IPS-18c (cell line): ENCODE results near the gene KLHDC10.
"Not testable (repeated sequence)": the region's sequence is repeated elsewhere in the genome, so short reads cannot be mapped to it uniquely, and the experiment has no call there.

Experiments
- H3K4me3 ChIP-seq: 2 replicates; pipeline ENCODE4 v1.7.0; 2013; ENCODE audit warnings: low read depth, mild to moderate bottlenecking, low read length, moderate library complexity; ENCODE audit not compliant: insufficient read depth
- H3K9me3 ChIP-seq: one replicate; pipeline ENCODE4 v1.6.1; 2013; ENCODE audit warnings: mild to moderate bottlenecking, low read length, moderate library complexity; ENCODE audit not compliant: control insufficient read depth, insufficient read depth

The KLHDC10 gene

DNA sequence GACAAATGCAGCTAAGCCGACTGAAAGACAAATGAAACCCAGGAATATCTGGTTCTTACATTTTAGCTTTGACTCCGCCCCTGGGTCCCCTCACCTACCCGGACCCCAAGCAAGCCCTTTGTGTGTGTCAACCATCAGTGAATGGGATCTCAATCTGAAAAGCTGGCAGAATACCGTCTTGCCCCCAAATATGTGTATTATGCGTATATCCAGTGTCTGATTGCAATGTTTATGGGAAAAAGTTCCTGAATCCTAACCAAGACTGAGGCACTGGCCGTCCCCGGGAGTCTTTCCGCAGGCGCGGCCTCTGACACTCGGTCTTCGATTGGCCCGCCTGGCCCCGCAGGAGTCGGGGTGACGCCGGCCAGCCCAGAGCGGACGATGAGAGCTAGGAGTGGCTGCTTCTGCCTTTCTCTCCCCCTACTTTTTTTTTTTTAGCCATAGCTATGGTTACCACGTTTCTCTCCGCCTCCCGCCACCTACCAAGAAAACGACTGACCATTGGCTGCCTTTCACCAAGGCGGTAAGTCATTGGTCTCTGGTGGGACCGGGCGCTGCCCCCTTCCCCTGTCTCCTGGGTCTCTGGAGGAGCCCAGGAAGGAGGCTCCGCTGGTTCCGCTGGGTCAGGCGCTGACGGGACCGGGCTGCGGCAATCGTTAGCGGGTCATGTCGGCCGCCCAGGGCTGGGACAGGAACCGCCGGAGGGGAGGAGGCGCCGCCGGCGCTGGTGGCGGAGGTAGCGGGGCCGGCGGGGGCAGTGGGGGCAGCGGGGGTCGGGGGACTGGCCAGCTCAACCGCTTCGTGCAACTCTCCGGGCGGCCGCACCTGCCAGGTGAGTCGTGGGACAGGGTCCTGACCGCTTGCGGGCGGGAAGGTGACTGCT, at the start of gene KLHDC10:
Gene KLHDC10 (plus strand): TSS at position 557 of the 883 bp plus-strand sequence. CDS start 110 bp downstream, at position 667.
- H3K9me3 ChIP-seq, result no peaks in the 10 kb centered on the region
- peak within 1 kb of the TSS; percentile 85 for H3K4me3 ChIP-seq

- no peaks in the 10 kb centered on the region for H3K9me3 ChIP-seq
Observed at GRCh38 chr7:130021105-130021834, 49.1 kb upstream of the KLHDC10 start.

GRCh38 chr7:130022115-130022514, 48.2 kb upstream of the KLHDC10 start:
- no peaks in the 10 kb centered on the region for H3K9me3 ChIP-seq

More at GRCh38 chr7:130021105-130021834, 49.1 kb upstream of the KLHDC10 start:
- no peak overlapping the region for H3K4me3 ChIP-seq

DNA sequence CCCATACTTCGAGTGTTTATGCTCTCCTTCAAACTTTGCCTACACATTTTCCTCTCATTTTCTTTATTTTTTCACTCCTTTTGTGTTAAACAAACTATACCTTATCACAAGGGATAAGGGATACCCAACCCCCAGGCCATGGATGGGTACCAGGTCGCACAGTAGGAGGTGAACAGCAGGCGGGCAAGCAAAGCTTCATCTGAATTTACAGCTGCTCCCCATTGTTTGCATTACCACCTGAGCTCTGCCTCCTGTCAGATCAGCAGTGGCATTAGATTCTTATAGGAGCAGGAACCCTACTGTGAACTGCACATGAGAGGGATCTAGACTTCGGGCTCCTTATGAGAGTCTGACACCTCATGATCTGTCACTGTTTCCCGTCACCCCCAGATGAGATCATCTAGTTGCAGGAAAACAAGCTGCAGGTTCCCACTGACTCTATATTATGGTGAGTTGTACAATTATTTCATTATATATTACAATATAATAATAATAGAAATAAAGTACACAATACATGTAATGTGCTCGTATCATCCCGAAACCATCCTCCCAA, 47.6 kb upstream of the KLHDC10 start:
- no peaks in the 10 kb centered on the region for H3K9me3 ChIP-seq
- H3K4me3 ChIP-seq, result no peak overlapping the region

More at GRCh38 chr7:130022115-130022514, 48.2 kb upstream of the KLHDC10 start:
- no peak overlapping the region for H3K4me3 ChIP-seq

DNA sequence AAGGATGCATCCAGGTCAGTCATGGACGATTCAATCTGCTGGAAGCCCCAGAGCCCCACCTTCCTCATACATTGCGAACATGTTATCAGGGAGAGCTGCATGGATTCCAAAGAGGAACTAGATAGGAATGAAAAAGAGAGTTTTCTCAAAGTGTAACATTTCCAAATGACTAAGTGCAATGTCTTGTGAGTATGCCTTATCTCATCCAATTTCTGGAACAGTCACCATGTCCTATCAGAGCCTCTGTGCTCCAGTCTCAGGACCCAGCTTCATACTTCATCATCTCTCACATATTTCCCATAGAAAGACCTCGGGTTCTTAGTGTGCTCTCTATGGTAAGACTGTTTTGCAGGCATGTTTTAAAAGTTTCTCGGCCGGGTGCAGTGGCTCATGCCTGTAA, 45.9 kb upstream of the KLHDC10 start:
- Histone ChIP-seq H3K9me3 (no peaks in the 10 kb centered on the region), H3K4me3 (no peak overlapping the region)

DNA sequence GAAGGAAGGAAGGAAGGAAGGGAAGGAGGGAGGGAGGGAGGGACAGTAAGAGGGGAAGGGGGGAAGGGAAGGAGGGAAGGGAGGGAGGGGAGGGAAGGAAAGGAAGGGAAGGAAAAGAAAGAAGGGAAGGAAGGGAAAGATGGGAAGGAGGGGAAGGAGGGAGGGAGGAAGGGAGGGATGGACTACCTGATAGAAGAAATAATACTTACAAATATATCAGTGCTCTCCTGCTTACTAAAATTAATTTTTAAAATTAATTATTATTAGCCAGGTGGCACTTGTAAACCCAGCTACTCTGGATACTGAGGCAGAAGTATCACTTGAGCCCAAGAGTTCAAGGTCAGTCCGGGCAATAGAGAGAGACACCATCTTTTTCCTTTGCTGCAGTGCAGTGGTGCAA, 37.6 kb upstream of the KLHDC10 start:
- peaks cover 2% of the 10 kb centered on the region for H3K9me3 ChIP-seq
- H3K4me3 ChIP-seq, result no peak overlapping the region

GRCh38 chr7:130037703-130038102, 32.6 kb upstream of the KLHDC10 start:
- H3K9me3 ChIP-seq, result peaks cover 2% of the 10 kb centered on the region
- no peak overlapping the region for H3K4me3 ChIP-seq

DNA sequence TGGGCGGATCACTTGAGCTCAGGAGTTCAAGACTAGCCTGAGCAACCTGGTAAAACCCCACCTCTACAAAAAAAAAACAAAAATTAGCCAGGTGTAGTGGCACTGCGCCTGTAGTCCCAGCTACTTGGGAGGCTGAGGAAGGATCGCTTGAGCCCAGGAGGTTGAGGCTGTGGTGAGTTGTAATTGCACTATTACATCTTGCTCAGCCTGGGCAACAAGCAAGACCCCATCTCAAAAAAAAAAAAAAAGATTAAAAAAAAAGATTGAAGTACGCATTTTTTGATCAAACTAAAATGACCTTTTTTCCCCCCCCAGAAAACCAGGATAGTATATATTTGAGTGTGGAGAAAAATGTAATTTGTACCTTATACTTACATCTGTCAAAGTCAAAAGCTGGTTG, 29.8 kb upstream of the KLHDC10 start:
- Histone ChIP-seq H3K9me3 (no peaks in the 10 kb centered on the region), H3K4me3 (no peak overlapping the region)

GRCh38 chr7:130047831-130048230, 22.5 kb upstream of the KLHDC10 start:
- Histone ChIP-seq H3K4me3 (no peak overlapping the region), H3K9me3 (no peaks in the 10 kb centered on the region)

DNA sequence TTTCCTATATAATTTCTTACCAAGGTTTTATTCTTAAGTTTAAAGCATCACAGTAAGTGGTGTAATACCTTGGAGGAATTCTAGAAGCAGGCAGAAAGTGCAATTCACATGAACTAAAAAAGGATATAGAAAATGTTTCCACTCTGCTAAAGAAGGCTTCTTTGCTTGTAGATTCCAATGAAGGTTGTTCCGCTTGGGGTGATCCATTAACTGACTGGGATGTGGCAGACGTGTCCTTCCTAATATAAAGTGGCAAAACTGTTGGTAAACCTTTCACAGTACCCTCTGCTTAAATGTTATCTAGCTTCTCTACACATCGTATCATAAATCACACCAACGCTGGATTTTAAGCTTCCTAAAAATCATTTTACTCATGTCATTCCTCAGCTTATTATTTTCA, 21.4 kb upstream of the KLHDC10 start:
- H3K4me3 ChIP-seq, result no peak overlapping the region

DNA sequence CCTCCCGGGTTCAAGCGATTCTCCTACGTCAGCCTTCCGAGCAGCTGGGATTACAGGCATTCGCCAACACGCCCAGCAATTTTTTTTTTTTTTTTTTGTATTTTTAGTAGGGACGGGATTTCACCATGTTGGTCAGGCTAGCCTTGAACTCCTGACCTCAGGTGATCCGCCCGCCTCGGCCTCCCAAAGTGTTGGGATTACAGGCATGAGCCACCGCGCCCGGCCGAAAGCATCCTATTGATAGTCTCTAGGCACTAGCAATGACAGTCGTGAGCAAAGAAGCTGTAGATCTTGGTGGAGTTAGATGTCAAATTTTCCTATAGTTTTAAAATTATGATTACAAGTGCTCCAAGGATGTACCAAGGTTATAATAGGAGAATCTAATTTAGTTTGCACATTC, 18.1 kb upstream of the KLHDC10 start:
- not testable (repeated sequence) for H3K9me3 ChIP-seq, H3K4me3 ChIP-seq

More for the DNA sequence above, 21.4 kb upstream of the KLHDC10 start:
- no peaks in the 10 kb centered on the region for H3K9me3 ChIP-seq

- not testable (repeated sequence) for H3K4me3 ChIP-seq, H3K9me3 ChIP-seq
Observed at GRCh38 chr7:130055198-130055597, 15.1 kb upstream of the KLHDC10 start.

- H3K9me3 ChIP-seq, result no peaks in the 10 kb centered on the region
- H3K4me3 ChIP-seq, result no peak overlapping the region
Observed at GRCh38 chr7:130062246-130062645, 8.1 kb upstream of the KLHDC10 start.

DNA sequence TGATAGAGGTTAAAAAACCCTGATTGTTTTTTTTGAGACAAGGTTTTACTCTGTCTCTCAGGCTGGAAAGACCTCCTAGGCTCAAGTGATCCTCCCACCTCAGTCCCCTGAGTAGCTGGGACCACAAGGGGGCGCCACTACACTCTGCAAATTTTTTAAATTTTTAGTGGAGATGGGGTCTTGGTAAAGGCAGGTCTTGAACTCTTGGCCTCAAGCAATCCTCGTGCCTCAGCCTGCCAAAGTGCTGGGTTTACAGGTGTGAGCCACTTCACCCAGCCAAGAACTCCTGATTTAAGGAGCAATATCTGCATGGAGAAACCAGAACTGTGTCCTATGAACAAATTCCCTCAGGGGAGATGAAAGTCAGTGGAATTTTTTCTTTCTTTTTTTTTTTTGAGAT, 7.3 kb upstream of the KLHDC10 start:
- no peak overlapping the region for H3K4me3 ChIP-seq
- no peaks in the 10 kb centered on the region for H3K9me3 ChIP-seq

DNA sequence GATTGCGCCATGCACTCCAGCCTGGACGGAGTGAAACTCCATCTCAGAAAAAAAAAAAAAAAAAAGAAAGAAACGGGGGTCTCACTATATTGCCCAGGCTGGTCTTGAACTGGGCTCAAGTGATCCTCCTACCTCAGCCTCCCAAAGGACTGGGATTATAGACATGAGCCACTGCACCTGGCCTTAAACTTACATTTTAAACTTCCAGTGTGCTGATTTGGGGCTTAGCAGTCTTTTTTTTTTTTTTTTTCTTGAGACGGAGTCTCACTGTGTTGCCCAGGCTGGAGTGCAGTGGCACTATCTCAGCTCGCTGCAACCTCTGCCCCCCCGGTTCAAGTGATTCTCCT, 5.8 kb upstream of the KLHDC10 start:
- H3K9me3 ChIP-seq, H3K4me3 ChIP-seq: not testable (repeated sequence)

DNA sequence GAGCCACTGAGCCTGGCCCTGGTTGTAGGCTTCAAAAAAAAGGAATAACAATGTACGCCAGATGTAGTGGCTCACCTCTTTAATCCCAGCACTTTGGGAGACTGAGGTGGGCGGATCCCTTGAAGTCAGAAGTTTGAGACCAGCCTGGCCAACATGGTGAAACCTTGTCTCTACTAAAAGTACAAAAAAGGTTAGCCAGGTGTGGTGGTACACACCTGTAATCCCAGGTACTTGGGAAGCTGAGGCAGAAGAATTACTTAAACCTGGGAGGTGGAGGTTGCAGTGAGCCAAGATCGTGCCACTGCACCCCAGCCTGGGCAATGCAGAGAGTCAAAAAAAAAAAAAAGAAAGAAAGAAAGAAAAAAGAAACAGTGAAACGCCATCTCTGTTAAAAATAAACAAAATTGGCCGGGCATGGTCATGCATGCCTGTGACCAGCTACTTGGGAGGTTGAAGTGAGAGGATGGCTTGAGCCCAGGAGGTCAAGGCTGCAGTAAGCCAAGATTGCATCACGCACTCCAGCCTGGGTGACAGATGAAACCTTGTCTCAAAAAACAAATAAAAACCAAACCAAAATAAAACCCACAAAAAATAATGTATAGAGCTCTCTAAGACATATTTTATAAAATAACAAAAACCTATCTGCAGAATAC, 4.7 kb upstream of the KLHDC10 start:
- no peak overlapping the region for H3K4me3 ChIP-seq

DNA sequence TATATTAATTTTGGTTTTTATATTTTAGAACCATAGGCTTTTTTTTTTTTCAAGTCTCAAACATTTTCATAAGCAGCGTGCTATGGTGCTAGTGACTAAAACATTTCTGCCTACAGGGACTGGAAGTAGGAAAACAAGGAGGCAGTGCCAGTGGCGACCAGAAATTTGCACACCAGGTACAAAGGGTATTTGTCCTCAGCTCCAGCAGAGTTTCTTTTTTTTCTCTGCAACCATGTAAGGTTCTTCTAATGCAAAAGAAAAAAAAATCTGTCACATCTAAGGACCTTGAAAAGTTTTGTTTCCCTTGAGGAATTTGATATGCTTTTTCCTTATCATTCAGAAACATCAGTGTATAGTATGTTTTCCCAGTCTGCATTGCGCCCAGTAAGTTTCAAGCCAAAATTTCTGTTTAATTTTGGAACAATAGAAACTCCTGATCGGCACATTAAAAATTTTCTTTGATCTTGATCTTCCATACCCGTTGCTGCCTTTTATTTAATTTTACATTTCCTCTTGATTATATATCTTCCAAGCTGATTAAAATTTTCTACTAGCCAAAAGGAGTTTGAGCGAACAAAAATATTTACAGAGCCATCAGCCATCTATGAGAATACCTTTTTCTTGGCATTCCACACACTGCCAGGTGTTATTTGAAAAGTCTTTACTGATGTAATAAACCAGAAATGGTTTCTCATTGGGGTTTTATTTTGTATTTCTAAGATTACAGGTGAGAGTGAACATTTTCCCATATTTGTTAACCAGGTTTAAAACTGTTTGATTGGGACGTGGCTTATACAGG, 956 bp upstream of the KLHDC10 start:
- Histone ChIP-seq H3K9me3 (no peaks in the 10 kb centered on the region), H3K4me3 (peak overlapping the region; percentile 75; the same call in 1 of the 2 replicates)

More for the DNA sequence above, 4.7 kb upstream of the KLHDC10 start:
- H3K9me3 ChIP-seq, result no peaks in the 10 kb centered on the region
